Measurements from ENCODE around the gene KPNB1. TPM values are rescaled to one million over a fixed set of nuclear protein-coding genes. Genes with fewer than 3 reads are reported as not detected.
A peak's percentile ranks its signal among the peaks of the same experiment; 100 is the strongest.

KPNB1 gene
- total RNA-seq, 1 experiment from 2014 or later, result 192 TPM

DNA sequence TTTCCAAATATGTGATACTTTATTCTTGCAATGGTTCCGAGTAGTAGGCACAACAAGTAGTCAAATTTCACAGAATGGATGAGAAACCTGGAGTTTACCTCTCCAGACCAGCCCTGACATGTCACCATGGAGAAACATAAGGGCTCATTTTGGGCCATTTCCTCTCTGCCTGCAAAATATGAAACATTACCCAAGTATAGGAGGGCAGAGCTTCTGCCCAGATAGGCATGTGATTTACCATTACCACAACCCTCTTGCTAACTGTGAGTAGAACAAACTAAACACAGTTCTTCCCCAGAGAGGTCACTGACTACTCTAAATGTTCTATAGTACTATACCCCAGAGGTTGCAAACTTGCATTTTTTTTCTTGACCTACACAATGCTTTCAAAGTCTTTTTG is 15.7 kb upstream of the KPNB1 start:
- no peak for DNase-seq (ENCODE audit: low read depth)
- in situ Hi-C loops (cut with HindIII; ENCODE audit: low pct_unique_long_range_greater_than_20kb, low sequenced_read_pairs), result no loop called here

- in situ Hi-C loops (cut with HindIII; ENCODE audit: low pct_unique_long_range_greater_than_20kb, low sequenced_read_pairs), result no loop called here
- DNase-seq (ENCODE audit: low read depth), result no peak
Measured at GRCh38 chr17:47634870-47635269, 14.8 kb upstream of the KPNB1 start.

DNA sequence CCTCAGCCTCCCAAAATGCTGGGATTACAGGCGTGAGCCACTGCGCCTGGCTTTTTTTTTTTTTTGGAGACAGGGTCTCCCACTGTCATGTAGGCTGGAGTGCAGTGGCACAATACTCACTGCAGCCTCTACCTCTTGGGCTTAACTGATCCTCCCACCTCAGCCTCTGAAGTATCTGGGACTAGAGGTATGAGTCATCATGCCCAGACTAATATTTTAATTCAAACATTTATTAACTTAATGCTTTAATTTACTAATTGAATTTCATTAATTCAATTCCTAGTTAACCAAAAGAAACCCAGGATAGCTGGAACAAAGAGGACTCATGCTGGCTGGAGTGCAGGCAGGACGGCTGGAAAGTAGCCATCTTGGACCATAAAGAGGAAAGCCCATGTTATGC is 14.0 kb upstream of the KPNB1 start:
- in situ Hi-C loops (cut with HindIII; ENCODE audit: low pct_unique_long_range_greater_than_20kb, low sequenced_read_pairs), result no loop called here
- DNase-seq (ENCODE audit: low read depth), result no peak

GRCh38 chr17:47636273-47637030 is 13.3 kb upstream of the KPNB1 start:
- in situ Hi-C loops (cut with HindIII; ENCODE audit: low pct_unique_long_range_greater_than_20kb, low sequenced_read_pairs), result no loop called here
- no peak for DNase-seq (ENCODE audit: low read depth)

DNA sequence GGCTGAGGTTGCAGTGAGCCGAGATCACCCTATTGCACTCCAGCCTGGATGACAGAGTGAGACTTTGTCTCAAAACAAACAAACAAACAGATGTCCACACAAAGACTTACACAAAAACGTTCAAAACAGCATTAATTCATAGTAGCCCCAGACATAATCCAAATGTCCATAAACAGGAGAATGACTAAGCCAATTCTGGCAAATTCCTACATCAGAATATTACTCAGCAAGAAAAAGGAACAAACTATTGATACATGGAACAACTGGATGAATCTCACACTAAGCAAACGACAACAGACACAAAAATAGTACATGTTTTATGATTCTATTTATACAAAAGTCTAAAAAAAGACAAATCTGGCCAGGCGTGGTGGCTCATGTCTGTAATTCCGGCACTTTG is 10.8 kb upstream of the KPNB1 start:
- DNase-seq (ENCODE audit: low read depth), result no peak
- in situ Hi-C loops (cut with HindIII; ENCODE audit: low pct_unique_long_range_greater_than_20kb, low sequenced_read_pairs), result no loop called here

- no peak for DNase-seq (ENCODE audit: low read depth)
- in situ Hi-C loops (cut with HindIII; ENCODE audit: low pct_unique_long_range_greater_than_20kb, low sequenced_read_pairs), result no loop called here
Measured at GRCh38 chr17:47640076-47640475, 9.6 kb upstream of the KPNB1 start.

- in situ Hi-C loops (cut with HindIII; ENCODE audit: low pct_unique_long_range_greater_than_20kb, low sequenced_read_pairs), result no loop called here
Measured at GRCh38 chr17:47641202-47641601, 8.5 kb upstream of the KPNB1 start.

DNA sequence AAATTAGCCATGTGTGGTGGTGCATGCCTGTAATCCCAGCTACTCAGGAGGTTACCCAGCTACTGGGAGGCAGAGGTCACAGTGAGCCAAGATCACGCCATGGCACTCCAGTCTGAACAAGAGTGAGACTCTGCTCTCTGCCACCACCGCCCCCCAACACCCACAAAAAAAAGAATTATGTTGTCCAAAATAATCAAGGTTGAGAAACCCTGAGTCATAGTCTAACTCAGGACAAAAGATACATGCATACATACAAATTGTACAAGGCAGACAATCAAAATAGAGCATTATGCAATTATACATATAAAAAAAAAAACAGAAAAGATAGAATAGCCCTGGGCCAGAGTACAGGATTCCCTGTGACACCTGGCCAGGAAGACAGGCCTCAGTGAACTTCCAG is 6.6 kb upstream of the KPNB1 start:
- no peak for DNase-seq (ENCODE audit: low read depth)
- in situ Hi-C loops (cut with HindIII; ENCODE audit: low pct_unique_long_range_greater_than_20kb, low sequenced_read_pairs), result no loop called here

More at GRCh38 chr17:47641202-47641601, 8.5 kb upstream of the KPNB1 start:
- no peak for DNase-seq (ENCODE audit: low read depth)

- in situ Hi-C loops (cut with HindIII; ENCODE audit: low pct_unique_long_range_greater_than_20kb, low sequenced_read_pairs), result no loop called here
- no peak for DNase-seq (ENCODE audit: low read depth)
Measured at GRCh38 chr17:47644324-47644723, 5.4 kb upstream of the KPNB1 start.

DNA sequence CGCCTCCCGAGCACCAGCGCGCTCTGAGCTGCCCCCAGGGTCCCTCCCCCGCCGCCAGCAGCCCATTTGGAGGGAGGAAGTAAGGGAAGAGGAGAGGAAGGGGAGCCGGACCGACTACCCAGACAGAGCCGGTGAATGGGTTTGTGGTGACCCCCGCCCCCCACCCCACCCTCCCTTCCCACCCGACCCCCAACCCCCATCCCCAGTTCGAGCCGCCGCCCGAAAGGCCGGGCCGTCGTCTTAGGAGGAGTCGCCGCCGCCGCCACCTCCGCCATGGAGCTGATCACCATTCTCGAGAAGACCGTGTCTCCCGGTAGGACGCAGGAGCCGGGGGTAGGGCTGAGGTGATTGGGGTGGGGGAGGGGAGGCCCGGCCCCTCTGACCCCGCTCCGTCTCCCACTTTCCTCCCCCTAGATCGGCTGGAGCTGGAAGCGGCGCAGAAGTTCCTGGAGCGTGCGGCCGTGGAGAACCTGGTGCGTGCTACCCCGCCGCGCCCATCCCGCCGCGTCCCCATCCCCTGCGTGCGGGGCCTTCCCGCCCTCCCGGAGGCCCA is 329 bp downstream of the KPNB1 start:
- no peak for DNase-seq (ENCODE audit: low read depth)
- in situ Hi-C loops (cut with HindIII; ENCODE audit: low pct_unique_long_range_greater_than_20kb, low sequenced_read_pairs), result no loop called here

DNA sequence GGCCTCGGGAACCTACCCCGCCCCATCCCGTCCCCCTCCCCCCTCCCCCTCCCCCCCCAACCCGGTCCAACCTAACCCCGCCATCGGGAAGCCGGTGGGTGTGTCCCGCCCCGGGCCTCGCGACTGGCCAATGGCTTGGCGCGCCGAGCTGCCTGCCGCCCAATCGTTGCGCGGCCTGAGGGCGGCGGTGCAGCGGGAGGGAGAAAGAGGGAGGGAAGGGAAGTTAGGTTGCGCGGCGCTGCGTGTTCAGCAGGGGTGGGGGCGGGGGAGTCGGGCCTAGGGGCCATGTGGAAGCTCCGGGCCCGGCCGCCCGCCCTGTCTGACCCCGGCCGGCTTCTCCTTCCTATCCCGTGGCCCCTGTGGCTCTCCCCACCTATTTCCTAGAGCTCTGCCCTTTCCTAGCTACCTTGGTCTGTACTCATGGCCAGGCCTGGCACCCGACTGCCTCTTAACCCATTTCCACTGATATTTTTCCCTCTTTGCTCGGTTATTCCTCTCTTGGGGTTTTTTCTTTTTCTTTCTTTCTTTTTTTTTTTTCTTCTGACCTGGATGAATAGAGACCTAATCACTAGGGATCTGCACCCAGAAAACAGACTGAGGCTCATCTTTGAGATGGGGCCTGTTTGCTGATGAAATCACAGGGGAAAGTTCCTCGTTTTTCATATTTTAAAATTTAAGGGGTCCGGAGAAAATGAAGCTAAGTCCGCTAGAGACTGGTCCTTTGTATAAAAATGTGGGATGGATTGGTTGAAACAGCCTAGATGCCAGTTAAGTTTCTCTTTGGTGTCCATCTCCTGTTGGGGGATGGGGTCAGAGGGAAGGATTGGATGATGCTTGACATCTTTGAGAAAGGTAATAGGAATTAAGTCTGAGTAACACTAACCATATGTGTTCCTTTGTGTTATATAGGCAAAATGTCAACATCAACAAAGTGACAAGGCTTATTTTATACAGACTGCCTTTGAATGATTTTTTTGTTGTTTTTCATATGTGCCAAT is 1.1 kb downstream of the KPNB1 start:
- in situ Hi-C loops (cut with HindIII; ENCODE audit: low pct_unique_long_range_greater_than_20kb, low sequenced_read_pairs), result no loop called here
- peak; percentile 96 for DNase-seq (ENCODE audit: low read depth)

DNA sequence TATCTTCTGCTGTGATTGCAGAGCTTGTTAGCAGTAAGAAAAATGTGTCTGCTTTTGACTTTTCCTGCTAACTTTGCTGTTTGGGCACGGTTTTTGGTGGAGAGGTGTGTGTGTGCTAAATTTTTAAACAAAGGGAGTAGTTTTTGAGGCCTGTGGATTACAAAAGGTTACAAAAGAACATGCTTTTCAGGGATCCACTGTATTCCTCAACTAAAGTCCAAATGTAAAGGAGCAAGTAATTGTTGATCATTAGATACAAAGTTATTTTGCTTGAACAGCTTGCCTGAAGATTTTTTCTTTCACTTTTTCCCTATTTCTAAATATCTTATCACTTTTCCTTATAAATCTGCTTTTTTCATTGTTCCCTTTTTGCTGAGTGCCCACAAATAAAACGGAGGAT is 2.0 kb downstream of the KPNB1 start:
- no peak for DNase-seq (ENCODE audit: low read depth)
- in situ Hi-C loops (cut with HindIII; ENCODE audit: low pct_unique_long_range_greater_than_20kb, low sequenced_read_pairs), result no loop called here

GRCh38 chr17:47652570-47652969 is 2.9 kb downstream of the KPNB1 start:
- no peak for DNase-seq (ENCODE audit: low read depth)
- in situ Hi-C loops (cut with HindIII; ENCODE audit: low pct_unique_long_range_greater_than_20kb, low sequenced_read_pairs), result no loop called here

GRCh38 chr17:47653442-47653841 is 3.7 kb downstream of the KPNB1 start:
- in situ Hi-C loops (cut with HindIII; ENCODE audit: low pct_unique_long_range_greater_than_20kb, low sequenced_read_pairs), result no loop called here
- no peak for DNase-seq (ENCODE audit: low read depth)

GRCh38 chr17:47654991-47655390 is 5.3 kb downstream of the KPNB1 start:
- DNase-seq (ENCODE audit: low read depth), result no peak
- in situ Hi-C loops (cut with HindIII; ENCODE audit: low pct_unique_long_range_greater_than_20kb, low sequenced_read_pairs), result no loop called here

DNA sequence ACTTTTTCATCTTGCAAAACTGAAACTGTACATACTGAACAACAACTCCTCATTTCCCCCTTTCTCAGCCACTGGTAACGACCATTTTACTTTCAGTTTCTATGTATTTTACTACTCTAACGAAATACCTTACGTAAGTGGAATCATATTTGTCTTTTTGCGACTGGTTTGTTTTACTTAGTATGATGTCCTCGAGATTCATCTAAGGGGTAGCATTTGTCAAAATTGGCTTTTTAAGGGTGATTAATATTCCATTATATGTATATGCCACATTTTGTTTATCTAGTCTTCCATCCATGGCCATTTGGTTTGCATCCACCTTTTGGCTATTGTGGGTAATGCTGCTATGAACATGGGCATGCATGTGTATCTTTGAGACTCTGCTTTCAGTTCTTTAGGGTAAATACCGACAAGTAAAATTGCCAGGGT is 10.4 kb downstream of the KPNB1 start:
- DNase-seq (ENCODE audit: low read depth), result no peak
- in situ Hi-C loops (cut with HindIII; ENCODE audit: low pct_unique_long_range_greater_than_20kb, low sequenced_read_pairs), result no loop called here

GRCh38 chr17:47663912-47664623 is 14.3 kb downstream of the KPNB1 start:
- in situ Hi-C loops (cut with HindIII; ENCODE audit: low pct_unique_long_range_greater_than_20kb, low sequenced_read_pairs), result no loop called here
- DNase-seq (ENCODE audit: low read depth), result peak; percentile 61

DNA sequence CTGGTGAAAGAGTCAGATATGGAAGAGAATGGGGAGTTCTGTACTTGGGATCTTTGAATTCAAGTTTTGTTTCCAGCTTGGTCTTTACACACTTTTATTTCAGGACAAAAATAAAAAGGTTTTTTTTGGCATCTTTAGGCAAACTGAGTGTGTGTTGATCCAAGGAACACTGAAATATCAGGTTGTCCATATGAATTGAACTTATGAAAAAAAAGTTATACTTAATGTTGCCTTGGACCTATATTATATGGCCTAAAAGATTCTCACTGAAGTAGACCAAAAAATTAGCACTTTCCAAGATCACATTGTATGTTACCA is 14.9 kb downstream of the KPNB1 start:
- in situ Hi-C loops (cut with HindIII; ENCODE audit: low pct_unique_long_range_greater_than_20kb, low sequenced_read_pairs), result no loop called here
- DNase-seq (ENCODE audit: low read depth), result no peak

DNA sequence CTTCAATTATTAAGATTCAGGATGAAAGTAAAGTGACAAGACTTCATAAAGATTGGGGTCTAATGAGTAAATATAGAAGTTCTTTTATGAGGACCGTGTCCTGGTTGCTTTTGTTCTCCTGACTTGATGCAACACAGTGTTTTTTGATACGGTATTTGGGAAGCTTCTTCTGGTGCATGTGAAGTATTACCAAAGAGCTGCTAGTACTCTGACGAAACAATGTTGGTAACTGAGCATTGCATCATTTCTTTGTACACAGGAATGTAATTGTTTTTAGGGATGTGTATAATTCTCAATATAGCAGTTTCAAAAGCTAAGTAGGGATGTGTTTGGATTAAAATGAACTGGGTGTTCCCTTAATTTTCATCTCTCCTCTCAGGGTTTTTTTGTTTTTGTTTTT is 15.9 kb downstream of the KPNB1 start:
- in situ Hi-C loops (cut with HindIII; ENCODE audit: low pct_unique_long_range_greater_than_20kb, low sequenced_read_pairs), result no loop called here
- DNase-seq (ENCODE audit: low read depth), result no peak

All from Caki2 (cell line).